Urothelium cell line (cell line): ENCODE results near the gene SF3B4.
"Not testable (repeated sequence)": the region's sequence is repeated elsewhere in the genome, so short reads cannot be mapped to it uniquely, and the experiment has no call there.

Source experiments
- DNase-seq: peaks from one replicate; pipeline ENCODE4 v3.0.0; 2011; ENCODE audit warnings: low spot score, mixed read lengths
- FAIRE-seq: peaks from 2 replicates; lab custom pipeline; 2011; peaks lifted over from hg19 to GRCh38; lab: Jason Lieb, UNC

Gene SF3B4, protein sequence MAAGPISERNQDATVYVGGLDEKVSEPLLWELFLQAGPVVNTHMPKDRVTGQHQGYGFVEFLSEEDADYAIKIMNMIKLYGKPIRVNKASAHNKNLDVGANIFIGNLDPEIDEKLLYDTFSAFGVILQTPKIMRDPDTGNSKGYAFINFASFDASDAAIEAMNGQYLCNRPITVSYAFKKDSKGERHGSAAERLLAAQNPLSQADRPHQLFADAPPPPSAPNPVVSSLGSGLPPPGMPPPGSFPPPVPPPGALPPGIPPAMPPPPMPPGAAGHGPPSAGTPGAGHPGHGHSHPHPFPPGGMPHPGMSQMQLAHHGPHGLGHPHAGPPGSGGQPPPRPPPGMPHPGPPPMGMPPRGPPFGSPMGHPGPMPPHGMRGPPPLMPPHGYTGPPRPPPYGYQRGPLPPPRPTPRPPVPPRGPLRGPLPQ

DNA sequence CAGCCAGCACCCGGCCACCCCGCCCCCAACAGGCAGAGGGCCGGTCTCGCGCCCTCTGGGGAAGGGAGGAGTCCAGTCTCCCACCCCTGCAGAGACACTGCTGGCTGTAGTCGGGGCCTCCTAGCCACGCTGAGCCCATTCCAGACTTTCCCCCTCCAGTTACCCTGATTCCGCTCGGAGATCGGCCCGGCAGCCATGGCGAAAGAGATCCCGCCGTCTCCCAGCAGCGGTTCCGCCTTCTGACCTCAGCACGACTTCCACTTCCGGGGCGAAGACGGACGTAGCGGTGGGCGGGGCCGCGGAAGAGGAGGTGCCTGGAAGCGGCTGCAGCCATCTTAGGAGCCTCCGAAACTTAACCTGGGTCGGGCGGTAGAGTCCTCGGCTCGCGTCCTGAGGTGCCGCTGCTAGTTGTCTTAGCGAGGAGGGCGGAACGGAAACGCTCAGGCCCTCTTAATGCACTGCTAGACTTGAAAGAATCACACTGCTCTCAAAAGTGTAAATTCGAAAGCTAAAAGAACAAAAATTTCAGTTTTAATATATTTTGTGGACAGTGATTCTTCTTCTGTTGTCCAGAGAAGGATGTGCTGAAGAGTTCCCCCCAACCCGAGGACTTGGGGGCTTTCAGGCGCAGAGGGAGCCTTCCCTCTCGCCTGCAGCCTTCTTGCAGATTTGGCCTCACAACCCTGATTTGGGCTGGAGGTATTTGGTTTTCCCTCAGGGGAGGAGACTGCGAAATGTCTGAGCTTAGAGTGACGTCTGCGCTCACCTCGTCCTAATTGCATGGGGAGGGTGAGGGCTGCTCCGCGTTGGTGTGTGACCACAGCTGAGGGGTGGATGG is at the start of gene SF3B4:
Gene SF3B4, minus strand, starts transcription at position 241 of the 838 bp plus-strand sequence. Its CDS starts 44 bp downstream, at position 197.
- FAIRE-seq, result no peak
- peak; percentile 94 for DNase-seq

DNA sequence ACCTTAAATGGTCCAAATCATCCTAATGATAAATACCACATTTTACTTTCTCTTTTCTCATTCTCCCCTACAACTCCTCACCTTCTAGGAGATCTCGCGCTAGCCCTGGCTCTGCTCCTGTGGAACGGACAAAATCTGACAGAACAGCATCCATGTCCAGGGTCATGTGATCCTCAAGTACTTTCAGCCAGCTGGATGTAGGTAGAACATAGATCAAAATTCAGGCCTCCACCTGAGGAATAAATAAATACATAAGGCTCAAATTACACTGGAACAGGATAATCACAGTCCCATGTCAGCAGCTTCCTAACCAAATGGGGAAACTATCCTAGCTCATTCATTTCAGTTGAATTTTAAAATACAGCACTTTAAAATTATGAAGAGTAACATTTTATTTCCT is 49.7 kb upstream of the SF3B4 start:
- FAIRE-seq (no peak), DNase-seq (no peak)

DNA sequence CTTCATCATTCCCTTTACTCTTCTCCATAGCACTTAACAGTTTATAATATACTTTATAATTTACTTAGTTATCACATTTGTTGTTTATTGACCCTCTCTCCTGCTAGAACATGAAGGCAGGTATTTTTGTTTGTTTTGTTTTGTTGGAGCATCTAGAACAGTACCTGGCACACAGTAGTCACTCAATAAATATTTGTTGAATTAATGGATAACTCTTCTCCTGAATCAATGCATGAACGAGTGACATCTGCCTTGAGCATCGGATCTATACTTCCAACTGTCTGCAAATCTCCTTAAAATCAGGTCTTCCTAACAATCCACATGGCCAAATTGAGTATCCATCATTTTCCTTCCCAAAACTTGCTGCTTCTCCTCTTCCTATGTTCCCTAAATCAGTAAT is 44.9 kb upstream of the SF3B4 start:
- no peak for DNase-seq
- no peak for FAIRE-seq

DNA sequence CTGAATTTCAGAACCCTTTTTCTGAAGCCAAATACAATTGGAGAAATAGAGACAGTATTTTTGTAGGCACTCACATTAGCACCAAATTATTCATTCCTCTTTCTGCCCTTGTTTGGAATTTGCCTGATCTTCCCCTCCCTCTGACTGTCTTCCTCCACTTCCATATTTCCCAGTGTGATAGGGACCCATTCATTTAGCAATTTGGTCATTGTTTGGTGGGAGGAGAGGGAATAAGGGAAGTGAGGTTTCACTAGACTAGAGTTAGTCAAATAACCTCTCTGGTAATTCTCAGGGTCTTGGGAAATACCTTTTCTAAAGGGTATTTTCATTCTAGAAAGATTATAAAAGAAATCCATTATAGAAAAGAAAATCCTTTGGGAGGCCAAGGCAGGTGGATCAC is 40.0 kb upstream of the SF3B4 start:
- DNase-seq, result no peak

DNA sequence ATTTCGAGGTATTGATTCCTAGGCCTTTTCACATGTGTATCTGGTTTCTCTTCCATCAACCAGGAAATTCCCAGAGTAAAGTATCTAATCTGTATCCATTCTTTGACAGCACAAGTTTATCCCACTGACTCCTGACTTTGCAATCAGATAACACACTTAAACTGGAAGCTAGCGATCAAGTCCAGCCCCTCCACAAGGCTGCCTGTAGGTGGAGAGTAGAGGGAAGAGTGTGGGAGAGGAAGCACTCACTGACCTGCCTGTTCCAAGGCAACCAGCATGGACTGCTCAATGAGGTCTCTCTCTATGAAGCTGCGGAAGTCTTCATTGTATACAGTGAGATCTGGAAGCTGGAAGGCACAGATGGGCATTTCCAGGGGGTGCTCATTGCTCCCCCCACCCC is 39.4 kb upstream of the SF3B4 start:
- DNase-seq, result no peak
- no peak for FAIRE-seq

More for the DNA sequence above, 40.0 kb upstream of the SF3B4 start:
- no peak for FAIRE-seq

DNA sequence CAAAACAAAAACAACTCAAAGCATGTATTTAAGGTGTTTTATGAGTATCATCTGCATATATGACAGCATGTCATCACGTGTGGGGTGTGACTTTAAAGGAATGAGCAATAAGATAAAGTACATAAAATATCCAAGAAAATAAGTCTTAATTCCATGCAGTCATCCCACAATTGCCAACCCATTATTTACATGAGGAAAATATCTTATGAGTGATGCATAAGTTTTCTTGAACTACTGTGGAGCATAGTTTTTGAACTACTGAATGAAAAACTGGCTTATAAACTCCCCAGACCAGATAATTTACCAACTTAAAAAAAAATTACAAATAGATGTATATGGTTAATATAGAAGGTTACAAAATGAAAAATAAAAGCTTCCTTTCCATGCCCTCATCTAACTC is 38.8 kb upstream of the SF3B4 start:
- DNase-seq (no peak), FAIRE-seq (no peak)

DNA sequence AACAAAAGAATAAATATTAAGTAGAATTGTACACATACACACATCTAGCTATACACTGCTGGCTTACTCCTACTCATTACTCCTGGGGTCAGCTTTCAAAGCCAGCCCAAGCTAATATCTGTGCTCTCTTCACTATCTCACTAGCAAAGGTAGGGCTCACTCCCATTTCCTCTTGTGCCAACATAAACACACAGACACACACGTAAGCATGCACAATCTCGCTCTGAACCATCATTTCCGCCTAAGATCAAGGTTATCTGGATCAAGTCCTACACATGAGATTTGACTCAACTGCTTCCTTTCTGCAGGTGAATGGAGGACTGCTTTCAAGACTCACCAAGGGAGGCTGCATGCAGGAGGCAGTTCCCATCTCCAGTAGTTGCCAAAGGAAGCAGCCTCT is 37.8 kb upstream of the SF3B4 start:
- FAIRE-seq (no peak), DNase-seq (no peak)

DNA sequence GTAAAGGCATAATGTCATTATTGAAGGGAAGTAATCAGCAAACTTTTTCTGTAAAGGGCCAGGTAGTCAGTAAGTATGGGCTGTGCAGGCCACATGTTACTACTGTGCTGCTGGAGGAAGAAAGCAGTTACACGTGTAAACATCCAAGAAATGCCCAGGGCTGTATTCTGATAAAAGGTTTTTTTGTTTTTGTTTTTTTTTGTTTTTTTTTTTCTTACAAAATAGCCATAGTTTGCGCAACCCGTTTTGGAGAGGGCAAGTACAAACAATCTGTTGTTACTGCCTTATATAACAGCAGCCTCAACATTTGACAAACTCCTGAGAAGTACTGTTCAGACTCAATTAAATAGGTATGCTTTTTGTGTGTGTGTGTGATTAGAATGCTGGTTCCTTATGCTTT is 35.8 kb upstream of the SF3B4 start:
- no peak for FAIRE-seq

DNA sequence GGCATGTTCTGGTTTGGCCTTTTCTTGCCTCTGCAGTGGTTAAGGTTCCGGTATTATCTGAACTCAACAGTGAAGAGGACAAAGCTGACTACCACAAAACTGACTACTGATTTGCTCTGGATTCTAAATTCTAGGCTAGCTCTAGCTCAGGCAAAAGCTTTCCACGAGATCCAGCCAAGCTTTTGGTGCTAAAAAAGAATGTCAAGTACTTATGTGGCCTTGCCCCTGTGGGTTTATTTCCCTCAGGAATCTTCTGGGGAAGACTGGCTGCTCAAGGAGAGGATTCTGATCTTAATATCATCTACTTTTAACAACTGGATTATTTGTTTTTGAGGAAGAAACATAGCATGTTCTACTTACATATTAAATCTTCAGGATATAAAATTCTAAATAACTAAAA is 35.1 kb upstream of the SF3B4 start:
- no peak for FAIRE-seq
- no peak for DNase-seq

More for the DNA sequence above, 35.8 kb upstream of the SF3B4 start:
- no peak for DNase-seq

DNA sequence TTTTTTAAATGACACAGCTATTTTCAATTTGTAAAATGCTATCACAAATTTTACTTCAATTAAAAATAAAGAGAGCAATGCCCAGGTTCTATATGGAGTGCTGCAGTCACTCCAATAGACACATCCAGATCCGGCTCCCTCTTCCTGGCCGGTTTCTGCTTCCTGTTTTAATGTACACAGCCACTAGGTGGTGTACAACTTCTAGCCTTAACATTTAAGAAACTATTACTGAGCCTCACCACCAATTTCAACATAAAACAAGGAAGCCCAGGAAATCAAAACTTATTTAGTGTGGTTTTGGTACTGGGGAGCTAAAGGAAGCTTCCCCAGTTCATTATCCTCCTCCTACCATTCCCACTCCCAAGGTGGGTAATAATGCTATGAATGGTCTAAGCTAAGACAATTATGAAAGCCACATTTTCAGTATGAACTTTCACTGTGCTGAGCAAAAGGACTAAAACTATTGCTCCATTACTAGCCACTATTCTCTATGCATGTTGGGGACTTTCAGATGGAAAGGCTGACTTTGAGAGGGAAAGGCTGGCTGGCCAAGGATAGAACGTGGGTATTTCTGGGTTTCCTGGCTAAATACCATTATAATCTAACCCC is 34.5 kb upstream of the SF3B4 start:
- DNase-seq (peak; percentile 47), FAIRE-seq (no peak)

DNA sequence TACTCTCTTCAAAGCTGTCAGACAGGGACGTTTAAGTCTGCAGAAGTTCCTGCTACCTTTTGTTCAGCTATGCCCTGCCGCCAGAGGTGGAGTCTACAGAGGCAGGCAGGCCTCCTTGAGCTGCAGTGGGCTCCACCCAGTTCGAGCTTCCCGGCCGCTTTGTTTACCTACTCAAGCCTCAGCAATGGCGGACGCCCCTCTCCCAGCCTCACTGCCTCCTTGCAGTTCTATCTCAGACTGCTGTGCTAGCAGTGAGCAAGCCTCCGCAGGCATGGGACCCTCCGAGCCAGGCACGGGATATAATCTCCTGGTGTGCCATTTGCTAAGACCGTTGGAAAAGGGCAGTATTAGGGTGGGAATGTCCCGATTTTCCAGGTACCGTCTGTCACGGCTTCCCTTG is 29.9 kb upstream of the SF3B4 start:
- not testable (repeated sequence) for FAIRE-seq, DNase-seq

DNA sequence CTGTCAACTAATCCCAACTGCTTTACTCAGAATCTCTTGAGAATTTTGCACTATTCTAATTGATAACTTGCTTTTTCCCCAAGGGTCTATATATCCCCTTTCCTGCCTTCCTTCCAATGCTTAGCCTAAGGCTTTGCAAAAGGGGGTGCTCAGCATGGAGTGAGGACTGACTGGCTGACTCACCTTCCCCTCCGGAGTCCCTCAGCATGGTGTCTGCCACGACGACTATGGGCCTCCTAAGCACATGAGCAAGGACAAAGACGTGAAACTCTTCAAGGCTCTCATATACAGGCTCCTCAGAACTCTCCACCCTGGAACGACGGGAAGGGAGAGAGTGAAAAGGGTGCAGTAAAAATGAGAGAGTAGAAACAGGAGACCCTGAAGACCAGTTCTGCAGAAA is 22.3 kb upstream of the SF3B4 start:
- DNase-seq, result no peak
- no peak for FAIRE-seq

DNA sequence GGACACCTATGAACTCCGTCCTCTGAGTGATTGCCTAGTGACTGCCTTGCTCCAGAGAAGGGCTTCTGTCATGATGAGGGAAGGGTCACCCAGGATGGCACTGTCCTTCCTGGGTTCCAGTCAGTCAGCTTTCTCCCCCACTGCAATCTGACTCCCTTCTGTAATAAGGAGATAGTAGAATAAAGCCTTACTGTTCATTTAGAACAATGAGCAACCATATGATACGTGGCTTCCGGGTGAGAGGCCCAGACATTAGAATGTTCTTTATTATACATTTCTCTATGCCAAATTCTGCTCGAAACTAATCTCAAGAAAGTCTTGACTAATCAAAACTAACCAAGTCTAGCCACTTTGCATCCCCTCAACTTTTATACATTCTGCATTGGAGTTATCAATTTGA is 17.6 kb upstream of the SF3B4 start:
- no peak for FAIRE-seq

DNA sequence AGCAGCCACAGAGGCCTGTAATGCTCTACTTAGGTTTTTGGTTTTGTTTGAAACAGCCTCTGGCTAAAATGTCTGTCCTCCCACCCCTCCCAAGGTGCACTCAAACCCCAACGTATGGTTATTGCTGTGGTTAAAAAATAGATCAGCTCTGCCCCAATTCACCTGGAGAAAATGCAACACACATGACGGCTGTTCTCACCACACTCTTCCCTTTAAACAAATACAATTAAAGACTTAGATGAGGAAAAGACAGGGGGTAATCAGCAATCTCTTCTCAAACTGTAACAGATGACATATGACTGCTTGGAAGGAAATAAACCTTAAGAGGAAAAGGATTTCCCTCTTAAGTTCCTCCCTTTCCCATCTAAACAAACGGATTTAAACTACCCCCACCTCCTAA is 15.3 kb upstream of the SF3B4 start:
- FAIRE-seq, result no peak
- no peak for DNase-seq

More for the DNA sequence above, 17.6 kb upstream of the SF3B4 start:
- DNase-seq, result no peak

DNA sequence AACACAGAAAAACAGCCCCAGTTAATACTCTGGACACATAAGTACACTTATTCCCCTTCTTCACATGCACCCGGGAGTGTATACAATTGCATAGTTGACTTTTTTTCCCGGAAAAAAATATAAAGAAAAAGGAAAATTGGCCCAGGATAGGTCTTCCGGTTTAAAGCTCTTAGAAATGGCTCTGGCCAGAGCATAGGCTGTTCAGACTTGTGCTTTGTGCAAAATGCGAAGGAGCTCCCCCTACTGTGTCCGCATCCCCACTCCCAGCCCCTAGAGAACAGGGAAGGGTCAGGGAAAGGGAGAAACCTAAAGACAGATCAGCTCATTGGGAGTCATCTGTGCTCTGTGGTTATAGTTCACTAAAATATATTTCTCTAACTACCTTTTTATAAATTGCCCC is 14.6 kb upstream of the SF3B4 start:
- FAIRE-seq (no peak), DNase-seq (no peak)

DNA sequence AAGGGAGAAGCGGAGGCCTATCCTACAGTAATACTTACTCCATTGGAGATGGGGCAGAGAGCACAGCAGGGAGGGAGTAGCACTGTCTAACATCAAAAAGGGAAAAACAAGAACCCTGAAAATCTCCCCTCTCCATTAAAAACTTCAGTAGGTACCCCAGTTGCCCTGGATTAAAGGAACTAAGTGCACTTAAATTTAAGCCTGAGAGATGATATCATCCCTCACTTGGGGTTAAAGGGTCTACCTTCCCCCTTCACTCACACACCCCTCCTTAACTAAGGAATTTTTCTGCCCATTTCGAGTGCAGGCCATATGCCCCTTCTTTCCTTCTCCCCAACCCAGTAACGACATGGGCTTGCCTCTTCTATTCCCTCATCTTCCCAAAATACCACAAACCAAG is 12.8 kb upstream of the SF3B4 start:
- no peak for FAIRE-seq
- no peak for DNase-seq

DNA sequence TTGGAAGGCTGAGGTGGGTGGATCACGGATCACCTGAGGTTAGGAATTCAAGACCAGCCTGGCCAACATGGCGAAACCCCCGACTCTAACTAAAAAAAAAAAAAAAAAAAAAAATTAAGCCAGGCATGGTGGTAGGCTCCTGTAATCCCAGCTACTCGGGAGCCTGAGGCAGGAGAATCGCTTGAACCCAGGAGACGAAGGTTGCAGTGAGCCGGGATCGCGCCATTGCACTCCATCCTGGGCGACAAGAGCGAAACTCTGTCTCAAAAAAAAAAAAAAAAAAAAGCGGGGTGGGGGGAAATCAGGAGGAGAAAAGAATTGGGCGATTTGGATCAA is 11.0 kb upstream of the SF3B4 start:
- FAIRE-seq, result not testable (repeated sequence)

DNA sequence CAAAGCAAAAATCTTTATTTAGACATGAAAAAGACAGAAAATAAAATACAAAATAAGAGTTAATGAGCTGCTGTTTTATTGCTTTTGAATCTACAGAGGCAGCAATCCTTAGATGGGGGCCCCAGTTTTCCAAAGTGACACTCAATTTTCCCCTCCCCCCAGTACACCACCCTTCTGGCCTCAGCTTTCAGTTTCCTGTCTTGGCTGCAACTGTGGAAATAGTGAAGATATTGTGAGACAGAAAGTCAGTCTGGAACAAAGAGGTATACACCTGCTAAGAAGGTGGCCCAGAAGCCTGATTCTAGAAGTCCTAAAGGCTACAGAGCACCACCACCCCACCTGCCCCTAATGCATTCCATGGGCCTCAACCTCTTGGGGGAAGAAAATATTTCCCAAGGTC is 10.2 kb upstream of the SF3B4 start:
- DNase-seq (no peak), FAIRE-seq (no peak)

More for the DNA sequence above, 11.0 kb upstream of the SF3B4 start:
- DNase-seq, result not testable (repeated sequence)

DNA sequence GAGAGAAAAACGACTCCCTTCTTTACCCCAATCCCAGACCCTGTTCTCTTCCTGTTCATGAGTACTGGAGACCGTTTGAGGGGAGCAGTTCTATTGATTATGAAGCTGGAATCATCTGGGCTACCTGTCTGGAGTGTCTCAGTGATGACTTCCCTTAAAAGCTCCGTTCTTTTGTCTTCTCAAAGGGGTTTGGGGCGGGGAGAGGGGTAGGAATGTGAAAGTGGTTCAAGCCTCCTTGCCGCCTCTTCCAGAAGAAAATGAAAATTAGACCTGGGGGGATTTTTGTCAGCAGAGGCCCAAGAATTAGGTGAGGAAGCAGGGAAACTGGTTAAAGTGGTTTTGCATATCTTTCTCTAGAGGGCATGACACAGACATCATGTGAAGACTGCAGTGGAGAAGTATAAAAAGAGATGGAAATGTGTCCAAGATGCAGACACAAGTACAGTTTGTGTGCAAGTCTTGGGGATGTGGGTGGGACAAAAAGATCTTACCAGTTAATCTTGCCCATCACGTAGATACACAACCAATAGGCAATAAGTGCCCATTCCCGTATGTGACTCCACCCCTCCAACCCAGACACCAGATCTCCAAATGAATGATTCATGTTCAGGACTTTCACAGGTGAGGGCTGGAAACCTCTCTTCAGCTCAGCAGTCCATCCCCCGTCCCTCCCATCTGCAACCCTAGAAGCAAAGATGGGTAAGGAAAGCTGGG is 9.5 kb upstream of the SF3B4 start:
- peak; percentile 76 for DNase-seq
- FAIRE-seq, result no peak

DNA sequence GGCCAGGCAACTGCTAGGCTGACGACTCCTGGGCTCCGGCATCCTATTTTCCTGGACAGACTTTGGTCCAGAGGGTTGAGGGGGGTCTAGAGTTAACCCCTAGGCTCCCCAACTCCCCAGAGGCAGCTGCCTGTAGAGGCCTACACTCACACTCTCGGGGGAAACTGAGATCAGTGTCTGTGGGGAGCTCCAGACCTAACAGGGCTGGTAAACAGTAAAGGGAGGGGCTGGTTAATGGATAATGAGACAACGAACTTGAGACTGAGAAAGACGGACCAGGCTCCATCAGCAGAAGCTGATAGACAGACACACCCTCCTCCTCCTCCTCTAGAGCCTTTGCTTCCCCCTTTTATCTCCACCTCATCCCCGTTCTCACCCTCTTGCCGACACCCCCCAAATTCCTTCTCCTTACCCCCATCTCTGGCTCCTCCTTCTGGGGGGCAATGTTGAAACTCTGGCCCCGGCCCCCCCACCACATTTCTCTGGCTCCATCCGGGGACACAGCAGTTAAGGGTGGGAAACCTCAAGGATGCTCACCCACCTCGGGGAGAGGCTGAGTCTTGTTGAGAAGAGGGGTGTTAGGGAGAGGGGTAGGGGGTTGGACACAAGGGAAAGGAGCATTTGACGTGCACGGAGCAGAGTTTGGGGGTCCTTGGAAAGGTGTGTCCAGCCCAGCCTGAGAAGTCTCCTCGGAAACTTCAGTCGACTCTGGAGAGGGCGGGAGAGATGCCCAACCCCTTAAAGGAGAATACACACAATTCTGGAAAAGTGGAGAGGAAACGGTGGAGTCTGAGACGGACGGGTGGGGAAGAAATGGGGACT is 8.8 kb upstream of the SF3B4 start, which contains the start of gene MTMR11:
Gene MTMR11, minus strand, starts transcription at position 710 of the 822 bp plus-strand sequence. Its CDS starts 232 bp downstream, at position 478.
- peak; percentile 69 for DNase-seq

More for the DNA sequence above, 8.8 kb upstream of the SF3B4 start, which contains the start of gene MTMR11:
- FAIRE-seq, result no peak
